Caki2 (cell line): Measurements from ENCODE around the gene HSDL2. TPM values are rescaled to one million over a fixed set of nuclear protein-coding genes. Genes with fewer than 3 reads are reported as not detected.
"Not testable (repeated sequence)": the region's sequence is repeated elsewhere in the genome, so short reads cannot be mapped to it uniquely, and the experiment has no call there.

Experiments
- DNase-seq: peaks from one replicate; pipeline ENCODE4 v3.0.0-alpha.2; 2015; ENCODE audit warnings: low read depth
- in situ Hi-C: cut with HindIII; loops from 2 replicates; pipeline ENCODE4 v1.10.0; 2016; ENCODE audit warnings: low sequenced_read_pairs, low pct_unique_long_range_greater_than_20kb, mixed read lengths
- total RNA-seq: library from RNA; depleted of rRNA; stranded (reverse); fragments of >200 nt; shearing (Covaris generic); gene quantifications from 2 replicates; pipeline ENCODE4 v1.2.3, GENCODE V29; 2014; ENCODE audit warnings: low replicate concordance

HSDL2 gene
- total RNA-seq, 1 experiment from 2014 or later, result 30.7 TPM

- DNase-seq, result no peak
- in situ Hi-C loops, result no loop called here
These were observed 2.8 kb downstream of the HSDL2 start for GRCh38 chr9:112382501-112383364.

- in situ Hi-C loops, result no loop called here
- no peak for DNase-seq
These were observed 4.3 kb downstream of the HSDL2 start for GRCh38 chr9:112384219-112384618.

- in situ Hi-C loops, result no loop called here
- DNase-seq, result no peak
These were observed 4.8 kb downstream of the HSDL2 start for GRCh38 chr9:112384690-112385089.

- in situ Hi-C loops, result no loop called here
- DNase-seq, result no peak
These were observed 7.2 kb downstream of the HSDL2 start for GRCh38 chr9:112387115-112387514.

GRCh38 chr9:112389897-112390296 is 10.0 kb downstream of the HSDL2 start:
- in situ Hi-C loops, DNase-seq: not testable (repeated sequence)

GRCh38 chr9:112391936-112392560 is 12.1 kb downstream of the HSDL2 start:
- in situ Hi-C loops, DNase-seq: not testable (repeated sequence)

GRCh38 chr9:112393146-112393545 is 13.2 kb downstream of the HSDL2 start:
- in situ Hi-C loops, DNase-seq: not testable (repeated sequence)

GRCh38 chr9:112396416-112396815 is 16.5 kb downstream of the HSDL2 start:
- in situ Hi-C loops, result no loop called here
- no peak for DNase-seq

- in situ Hi-C loops, result no loop called here
- DNase-seq, result no peak
These were observed 17.0 kb downstream of the HSDL2 start for GRCh38 chr9:112396872-112397271.

- DNase-seq, result no peak
- in situ Hi-C loops, result no loop called here
These were observed 21.4 kb downstream of the HSDL2 start for GRCh38 chr9:112401175-112401815.

GRCh38 chr9:112403614-112404201 is 23.8 kb downstream of the HSDL2 start:
- in situ Hi-C loops, result no loop called here
- no peak for DNase-seq

- DNase-seq, result peak; percentile 3
- in situ Hi-C loops, result no loop called here
These were observed 24.6 kb downstream of the HSDL2 start for GRCh38 chr9:112404508-112404932.

GRCh38 chr9:112408275-112408674 is 28.4 kb downstream of the HSDL2 start:
- no peak for DNase-seq
- in situ Hi-C loops, result no loop called here

GRCh38 chr9:112408819-112409218 is 28.9 kb downstream of the HSDL2 start:
- no peak for DNase-seq
- in situ Hi-C loops, result no loop called here

GRCh38 chr9:112409758-112410157 is 29.9 kb downstream of the HSDL2 start:
- in situ Hi-C loops, result no loop called here
- no peak for DNase-seq

- no peak for DNase-seq
- in situ Hi-C loops, result no loop called here
These were observed 31.7 kb downstream of the HSDL2 start for GRCh38 chr9:112411626-112412027.

- DNase-seq, in situ Hi-C loops: not testable (repeated sequence)
These were observed 33.8 kb downstream of the HSDL2 start for GRCh38 chr9:112413728-112414127.

GRCh38 chr9:112420208-112420607 is 40.3 kb downstream of the HSDL2 start:
- in situ Hi-C loops, result no loop called here
- no peak for DNase-seq

- no peak for DNase-seq
- in situ Hi-C loops, result no loop called here
These were observed 41.9 kb downstream of the HSDL2 start for GRCh38 chr9:112421771-112422222.
